Measurements from ENCODE around the gene LMAN1L.
A peak's percentile ranks its signal among the peaks of the same experiment; 100 is the strongest.

Gene LMAN1L

GRCh38 chr15:74816624-74817369 lies 4.2 kb downstream of the LMAN1L start:
- peak in 1 of 14 donors; percentile 48 for DNase-seq

DNA sequence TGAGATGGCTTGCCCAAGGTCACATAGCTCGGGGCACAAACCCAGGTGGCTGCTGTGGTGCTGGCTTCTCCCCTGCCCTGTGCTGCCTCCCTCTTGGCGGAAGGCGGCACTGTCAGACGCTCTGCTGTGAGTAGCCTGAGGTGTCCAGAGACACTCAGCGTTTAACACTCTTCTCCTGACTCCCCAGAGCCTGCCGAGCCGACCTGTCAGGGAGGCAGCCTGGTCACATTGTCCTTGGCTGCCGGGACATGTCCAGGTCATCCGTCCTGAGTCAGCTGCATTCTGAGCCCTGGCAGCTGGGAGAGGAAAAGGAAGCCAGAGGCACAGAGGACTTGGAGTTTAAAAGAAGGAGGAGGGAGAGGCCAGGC lies 4.7 kb downstream of the LMAN1L start:
- DNase-seq: peak in 10 of 14 donors; percentile 9 to 79 (median 27)

- DNase-seq: no peak
Observed at GRCh38 chr15:74820056-74820455, 7.4 kb downstream of the LMAN1L start.

DNA sequence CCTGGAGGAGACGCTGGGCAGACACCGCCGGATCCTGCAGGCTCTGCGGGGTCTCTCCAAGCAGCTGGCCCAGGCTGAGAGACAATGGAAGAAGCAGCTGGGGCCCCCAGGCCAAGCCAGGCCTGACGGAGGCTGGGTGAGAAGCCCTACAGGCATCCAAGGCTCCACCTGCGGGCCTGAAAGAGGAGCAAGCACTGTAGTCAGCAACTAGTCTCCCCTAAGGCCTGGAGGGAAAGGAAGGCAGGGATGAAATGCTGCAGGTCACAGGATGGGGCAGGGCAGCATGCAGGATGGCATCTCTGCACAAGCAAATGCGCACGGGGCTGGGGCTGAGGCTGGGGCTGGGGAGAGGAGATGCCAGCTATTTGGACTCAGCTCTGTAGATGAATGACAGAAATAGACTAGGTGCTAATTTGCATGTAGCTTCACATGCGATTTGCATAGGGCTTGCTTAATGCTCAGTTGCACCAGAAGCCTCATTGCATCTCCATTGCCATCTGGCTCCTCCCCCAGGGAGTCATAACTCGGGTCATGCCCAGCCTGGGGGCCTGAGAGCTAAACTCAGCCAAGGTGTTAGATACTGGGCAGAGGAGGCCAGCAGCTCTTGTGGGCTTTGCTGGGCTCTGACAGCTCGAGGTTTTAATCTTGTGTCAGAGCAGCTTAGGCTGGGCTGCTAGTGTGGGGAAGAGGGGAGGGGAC lies 8.6 kb downstream of the LMAN1L start:
- DNase-seq: peak in 1 of 14 donors; percentile 59

DNA sequence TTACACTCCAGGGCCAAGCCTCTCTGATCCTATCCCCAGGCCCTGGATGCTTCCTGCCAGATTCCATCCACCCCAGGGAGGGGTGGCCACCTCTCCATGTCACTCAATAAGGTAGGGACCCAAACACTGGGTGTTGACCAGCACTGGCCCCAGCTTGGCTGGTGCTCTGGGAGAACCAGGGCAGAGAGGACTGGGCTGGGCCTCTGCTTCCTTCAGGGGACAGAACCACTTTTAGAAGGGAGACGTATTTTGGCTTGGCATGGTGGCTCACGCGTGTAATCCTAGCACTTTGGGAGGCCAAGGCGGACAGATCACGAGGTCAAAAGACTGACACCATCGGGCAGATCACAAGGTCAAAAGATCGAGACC lies 9.1 kb downstream of the LMAN1L start:
- no peak for DNase-seq

DNA sequence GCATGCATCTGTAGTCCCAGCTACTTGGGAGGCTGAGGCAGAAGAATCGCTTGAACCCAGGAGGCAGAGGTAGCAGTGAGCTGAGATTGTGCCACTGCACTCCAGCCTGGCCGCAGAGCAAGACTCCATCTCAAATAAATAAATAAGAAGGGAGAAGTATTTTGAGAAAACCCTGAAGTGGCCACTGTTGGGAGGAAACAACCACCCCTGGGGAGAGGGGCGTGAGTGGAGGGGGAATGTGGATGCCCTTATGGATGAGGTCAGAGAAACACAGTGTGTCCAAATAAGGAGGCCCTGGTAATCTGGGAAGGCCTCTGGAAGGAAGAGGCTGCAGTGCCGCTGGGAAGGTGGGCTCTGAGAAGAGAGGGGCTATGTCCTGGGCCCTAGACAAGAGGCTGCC lies 9.6 kb downstream of the LMAN1L start:
- no peak for DNase-seq

DNA sequence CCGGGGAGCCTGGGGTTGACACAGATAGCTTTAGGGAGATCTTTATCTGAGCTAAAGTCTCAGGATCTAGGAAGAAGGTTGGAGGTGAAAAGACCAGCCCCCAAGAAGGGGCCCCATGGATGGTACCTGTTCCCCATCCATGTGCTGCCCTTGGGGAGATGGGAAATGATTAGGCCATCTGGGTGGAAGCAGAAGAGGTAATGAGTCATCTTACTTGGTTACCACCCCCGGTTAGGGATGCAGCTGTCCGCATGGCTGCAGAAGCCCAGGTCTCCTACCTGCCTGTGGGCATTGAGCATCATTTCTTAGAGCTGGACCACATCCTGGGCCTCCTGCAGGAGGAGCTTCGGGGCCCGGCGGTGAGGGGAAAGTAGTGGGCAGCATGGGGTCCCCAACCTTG lies 10.7 kb downstream of the LMAN1L start:
- no peak for DNase-seq

GRCh38 chr15:74824976-74825375 lies 12.3 kb downstream of the LMAN1L start:
- DNase-seq: no peak

DNA sequence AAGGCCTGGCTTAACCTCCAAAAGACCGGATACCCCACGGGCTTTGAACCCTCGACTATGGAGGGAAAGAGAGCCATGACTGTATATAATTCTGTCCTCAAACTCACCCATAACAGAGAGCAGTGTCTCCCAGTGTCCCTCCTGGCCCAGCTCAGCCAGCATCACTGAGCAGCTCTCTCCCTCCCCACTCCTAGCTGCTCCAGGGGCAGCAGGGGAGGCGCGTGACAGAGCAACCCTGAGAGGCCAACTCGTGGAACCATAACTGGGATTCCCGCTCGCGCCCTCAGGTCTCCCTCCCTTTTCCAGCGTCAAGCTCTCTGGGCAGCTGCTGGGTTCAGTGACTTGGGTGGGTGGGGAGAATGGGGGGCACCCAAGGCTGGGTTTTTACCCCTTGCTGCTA lies 13.2 kb downstream of the LMAN1L start:
- no peak for DNase-seq

GRCh38 chr15:74826364-74826819 lies 13.8 kb downstream of the LMAN1L start, which contains the start of gene CPLX3:
CPLX3 (plus strand) TSS chr15:74826627; CDS start chr15:74826704, 77 bp downstream.
- DNase-seq: peak in 4 of 14 donors; percentile 15 to 41 (median 28)

DNA sequence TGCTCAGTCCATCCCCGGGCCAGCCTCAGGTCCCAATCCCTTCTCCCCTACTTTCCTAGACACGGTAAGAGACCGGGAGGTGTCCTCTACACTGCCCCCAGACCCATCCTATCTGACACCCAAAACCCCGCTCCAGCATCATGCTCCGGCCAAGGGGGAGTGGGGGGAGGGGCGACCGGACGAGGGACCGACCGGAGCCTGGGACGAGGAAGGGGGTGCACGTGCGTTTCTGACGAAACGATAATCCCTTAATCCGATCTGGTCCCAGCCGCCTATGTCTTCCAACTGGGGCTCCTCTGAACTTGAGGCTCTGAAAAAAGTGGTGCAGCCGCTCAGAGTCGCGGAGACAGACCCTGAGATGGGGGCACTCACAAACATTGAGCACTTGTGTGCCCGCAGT lies 14.3 kb downstream of the LMAN1L start:
- DNase-seq: no peak

DNA sequence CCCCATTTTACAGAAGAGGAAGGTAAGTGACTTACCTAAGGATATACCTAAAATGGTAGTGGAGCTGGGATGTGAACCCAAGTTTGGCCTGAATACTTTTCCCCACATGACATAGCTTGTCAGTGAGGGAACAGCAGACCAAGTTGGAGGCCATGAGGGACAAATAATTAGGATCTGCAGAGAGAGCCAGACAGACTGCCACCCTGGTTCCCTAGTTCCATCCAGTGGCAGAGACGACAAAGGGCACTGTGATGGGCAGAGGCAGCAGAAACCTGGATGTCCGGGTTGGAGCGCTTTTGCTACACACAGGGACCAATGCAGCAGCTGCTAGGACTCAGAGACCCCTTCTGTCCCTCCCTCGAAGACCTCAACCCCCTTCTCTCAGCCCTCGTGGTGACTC lies 15.0 kb downstream of the LMAN1L start:
- no peak for DNase-seq

DNA sequence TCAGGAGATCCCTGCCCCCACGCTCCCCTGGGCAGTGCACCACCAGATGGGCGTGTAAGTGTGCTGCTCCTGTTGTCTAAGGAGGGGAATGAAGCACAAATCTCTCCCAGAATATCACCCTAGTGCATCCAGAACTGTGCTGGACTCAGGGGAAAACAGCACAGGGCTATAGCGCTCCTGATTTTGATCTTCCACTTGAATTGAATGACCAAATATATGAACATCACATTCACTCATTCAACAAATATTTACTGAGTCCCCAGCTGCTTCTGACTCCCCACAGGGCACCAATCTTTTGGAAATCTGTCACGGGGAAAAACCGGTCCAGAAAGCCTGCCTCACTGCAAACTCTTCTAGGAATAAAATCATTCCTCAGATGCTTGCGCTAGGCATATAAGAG lies 16.2 kb downstream of the LMAN1L start:
- DNase-seq: peak in 1 of 14 donors; percentile 16

- DNase-seq: no peak
Observed at GRCh38 chr15:74829486-74829885, 16.9 kb downstream of the LMAN1L start.

DNA sequence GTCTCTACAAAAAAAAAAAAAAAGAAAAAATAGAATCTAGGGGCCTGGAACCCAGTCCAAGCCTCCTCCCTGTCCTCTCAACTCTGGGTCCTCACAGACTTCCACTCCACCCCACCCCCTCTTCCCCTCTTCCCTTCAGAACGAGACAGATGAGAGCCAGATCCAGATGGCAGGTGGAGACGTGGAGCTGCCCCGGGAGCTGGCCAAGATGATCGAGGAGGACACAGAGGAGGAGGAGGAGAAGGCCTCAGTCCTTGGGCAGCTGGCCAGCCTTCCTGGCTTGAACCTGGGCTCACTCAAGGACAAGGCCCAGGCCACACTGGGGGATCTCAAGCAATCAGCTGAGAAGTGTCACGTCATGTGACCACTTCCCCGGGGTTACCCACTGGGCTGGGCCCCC lies 17.4 kb downstream of the LMAN1L start:
- DNase-seq: no peak

GRCh38 chr15:74830868-74831267 lies 18.2 kb downstream of the LMAN1L start:
- DNase-seq: peak in 9 of 14 donors; percentile 16 to 67 (median 43)

GRCh38 chr15:74831813-74832495 lies 19.3 kb downstream of the LMAN1L start:
- no peak for DNase-seq

DNA sequence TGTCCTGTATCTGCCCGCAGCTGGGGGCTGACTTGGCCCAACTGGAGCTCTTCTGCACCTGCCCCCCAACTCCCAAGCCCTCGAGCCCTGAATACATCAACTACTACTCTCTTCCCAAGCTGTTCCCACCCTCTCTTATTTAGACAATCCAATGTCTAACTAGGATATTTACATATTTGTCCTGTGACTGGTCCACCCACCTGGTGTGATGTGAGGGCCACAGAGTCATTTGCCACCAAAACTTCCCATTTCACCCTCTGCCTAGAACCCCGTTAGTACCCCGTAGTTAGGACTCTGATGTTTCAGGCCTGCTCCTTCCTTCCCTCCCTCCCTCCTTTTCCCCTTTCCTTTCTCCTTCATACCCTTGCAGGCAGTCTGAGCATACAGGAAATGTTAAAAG lies 20.2 kb downstream of the LMAN1L start:
- DNase-seq: no peak

DNA sequence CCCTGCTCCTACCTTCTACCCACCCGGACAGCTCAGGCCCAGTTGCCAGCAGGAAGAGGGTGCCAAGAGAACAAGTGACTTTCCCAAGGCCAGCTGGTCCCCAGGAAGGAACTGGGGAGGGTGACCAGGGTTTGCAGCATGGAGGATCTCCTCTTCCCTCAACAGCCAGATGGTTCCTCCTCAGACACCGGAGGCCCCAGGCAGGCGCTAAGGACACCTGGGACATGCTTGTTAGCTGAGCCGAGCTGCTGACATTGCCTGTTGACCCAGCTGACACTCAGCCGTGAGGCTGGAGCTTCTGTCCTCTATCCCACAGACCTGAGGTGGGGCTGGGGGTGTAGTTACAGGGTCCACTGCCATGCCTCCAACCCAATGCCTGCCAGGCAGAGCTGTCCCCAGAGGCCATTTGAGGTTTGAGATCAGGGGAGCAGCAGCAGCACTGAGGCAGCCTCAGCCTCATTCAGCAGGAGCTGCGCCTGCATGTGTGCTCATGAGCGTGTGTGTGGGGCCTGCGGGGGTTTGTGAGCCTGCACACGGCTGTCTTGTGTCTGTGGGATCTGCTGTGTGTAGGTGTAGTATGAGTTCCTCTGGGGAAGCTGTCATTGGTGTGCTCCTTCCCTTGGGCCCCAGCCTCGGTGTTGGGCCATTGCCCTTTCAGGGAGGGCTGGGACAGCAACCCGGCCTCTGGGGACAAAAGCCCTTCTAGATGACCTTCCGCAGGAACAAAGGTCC lies 20.9 kb downstream of the LMAN1L start:
- DNase-seq: peak in 1 of 14 donors; percentile 37

DNA sequence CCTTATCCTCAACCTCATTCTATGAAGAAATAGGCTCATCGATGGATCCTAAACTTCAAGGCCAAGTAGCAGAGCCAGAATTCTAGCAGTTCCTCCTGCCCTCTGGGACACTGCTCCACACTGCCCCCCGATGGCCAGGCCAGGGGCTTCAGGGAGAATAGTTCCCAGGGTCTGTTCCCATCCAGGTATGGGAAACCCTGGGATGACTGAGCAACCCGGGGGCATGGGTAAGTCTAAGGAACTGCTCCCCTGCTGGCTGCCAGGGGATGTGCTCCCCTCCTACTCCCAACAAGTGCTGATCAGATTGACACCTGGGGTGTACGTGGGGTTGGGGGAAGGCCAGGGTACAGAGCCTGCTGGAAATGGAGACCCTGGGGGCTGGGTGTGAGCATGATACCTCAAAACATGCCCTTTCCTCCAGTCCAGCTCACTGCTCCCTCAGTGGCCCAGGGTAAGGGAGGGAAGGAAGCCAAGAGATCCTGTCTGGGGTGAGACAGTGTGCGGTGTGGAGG lies 22.7 kb downstream of the LMAN1L start:
- peak in 7 of 14 donors; percentile 1 to 54 (median 16) for DNase-seq

DNA sequence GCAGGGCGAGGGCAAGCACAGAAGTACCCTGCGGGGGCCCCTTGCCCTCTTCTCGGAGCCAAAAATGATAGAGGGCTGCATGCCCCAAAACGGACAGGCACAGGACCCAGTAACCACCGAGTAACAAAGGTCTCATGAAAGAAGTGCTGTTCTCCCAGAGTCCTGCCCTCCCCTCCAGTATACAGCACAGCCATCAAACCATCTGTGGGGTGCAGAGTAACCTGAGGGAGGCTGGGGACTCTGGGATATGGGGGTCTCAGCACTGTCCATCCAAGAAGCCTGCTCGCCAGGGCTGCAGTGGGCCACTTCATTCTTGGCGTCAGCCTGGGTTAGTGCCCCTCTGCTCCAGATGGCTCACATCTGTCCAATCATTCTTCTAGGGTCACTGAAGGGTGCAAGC lies 24.2 kb downstream of the LMAN1L start:
- DNase-seq: no peak

GRCh38 chr15:74837482-74838136 lies 25.0 kb downstream of the LMAN1L start:
- no peak for DNase-seq

All from C1 segment of cervical spinal cord (tissue), 14 donors.